Measurements from ENCODE around the gene CAPN5.

Gene CAPN5

DNA sequence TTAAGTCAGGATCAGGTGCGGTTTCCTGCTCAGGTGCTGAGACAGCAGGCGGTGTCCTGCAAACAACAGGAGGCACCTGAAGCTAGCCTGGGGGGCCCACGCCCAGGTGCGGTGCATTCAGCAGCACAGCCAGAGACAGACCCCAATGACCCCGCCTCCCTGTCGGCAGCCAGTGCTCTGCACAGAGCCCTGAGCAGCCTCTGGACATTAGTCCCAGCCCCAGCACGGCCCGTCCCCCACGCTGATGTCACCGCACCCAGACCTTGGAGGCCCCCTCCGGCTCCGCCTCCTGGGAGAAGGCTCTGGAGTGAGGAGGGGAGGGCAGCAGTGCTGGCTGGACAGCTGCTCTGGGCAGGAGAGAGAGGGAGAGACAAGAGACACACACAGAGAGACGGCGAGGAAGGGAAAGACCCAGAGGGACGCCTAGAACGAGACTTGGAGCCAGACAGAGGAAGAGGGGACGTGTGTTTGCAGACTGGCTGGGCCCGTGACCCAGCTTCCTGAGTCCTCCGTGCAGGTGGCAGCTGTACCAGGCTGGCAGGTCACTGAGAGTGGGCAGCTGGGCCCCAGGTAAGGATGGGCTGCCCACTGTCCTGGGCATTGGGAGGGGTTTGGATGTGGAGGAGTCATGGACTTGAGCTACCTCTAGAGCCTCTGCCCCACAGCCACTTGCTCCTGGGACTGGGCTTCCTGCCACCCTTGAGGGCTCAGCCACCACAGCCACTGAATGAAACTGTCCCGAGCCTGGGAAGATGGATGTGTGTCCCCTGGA lies 61.3 kb downstream of the CAPN5 start, which contains the start of gene MYO7A:
Gene MYO7A, plus strand, starts transcription at position 327 of the 772 bp plus-strand sequence. CDS start 2,389 bp downstream, outside the sequence.
- no peak for DNase-seq (ENCODE audit: extremely low spot score)
- TF ChIP-seq, protein P1, sequence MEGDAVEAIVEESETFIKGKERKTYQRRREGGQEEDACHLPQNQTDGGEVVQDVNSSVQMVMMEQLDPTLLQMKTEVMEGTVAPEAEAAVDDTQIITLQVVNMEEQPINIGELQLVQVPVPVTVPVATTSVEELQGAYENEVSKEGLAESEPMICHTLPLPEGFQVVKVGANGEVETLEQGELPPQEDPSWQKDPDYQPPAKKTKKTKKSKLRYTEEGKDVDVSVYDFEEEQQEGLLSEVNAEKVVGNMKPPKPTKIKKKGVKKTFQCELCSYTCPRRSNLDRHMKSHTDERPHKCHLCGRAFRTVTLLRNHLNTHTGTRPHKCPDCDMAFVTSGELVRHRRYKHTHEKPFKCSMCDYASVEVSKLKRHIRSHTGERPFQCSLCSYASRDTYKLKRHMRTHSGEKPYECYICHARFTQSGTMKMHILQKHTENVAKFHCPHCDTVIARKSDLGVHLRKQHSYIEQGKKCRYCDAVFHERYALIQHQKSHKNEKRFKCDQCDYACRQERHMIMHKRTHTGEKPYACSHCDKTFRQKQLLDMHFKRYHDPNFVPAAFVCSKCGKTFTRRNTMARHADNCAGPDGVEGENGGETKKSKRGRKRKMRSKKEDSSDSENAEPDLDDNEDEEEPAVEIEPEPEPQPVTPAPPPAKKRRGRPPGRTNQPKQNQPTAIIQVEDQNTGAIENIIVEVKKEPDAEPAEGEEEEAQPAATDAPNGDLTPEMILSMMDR (IDR thresholded peaks at IDR 0.05; ENCODE audit: control extremely low read depth, extremely low read depth, low read depth, missing control alignments): no peak
- POLR2A ChIA-PET: interaction anchor here (1.0 kb wide), 1 partner anchor 154 kb away, joined by 3 read pairs; no protein-coding TSS in a partner anchor
- CTCF ChIA-PET: interaction anchor here (0.8 to 5.8 kb wide), 29 partner anchors 9 to 917 kb away, joined by 3 to 58 read pairs (median 6); no protein-coding TSS in a partner anchor

DNA sequence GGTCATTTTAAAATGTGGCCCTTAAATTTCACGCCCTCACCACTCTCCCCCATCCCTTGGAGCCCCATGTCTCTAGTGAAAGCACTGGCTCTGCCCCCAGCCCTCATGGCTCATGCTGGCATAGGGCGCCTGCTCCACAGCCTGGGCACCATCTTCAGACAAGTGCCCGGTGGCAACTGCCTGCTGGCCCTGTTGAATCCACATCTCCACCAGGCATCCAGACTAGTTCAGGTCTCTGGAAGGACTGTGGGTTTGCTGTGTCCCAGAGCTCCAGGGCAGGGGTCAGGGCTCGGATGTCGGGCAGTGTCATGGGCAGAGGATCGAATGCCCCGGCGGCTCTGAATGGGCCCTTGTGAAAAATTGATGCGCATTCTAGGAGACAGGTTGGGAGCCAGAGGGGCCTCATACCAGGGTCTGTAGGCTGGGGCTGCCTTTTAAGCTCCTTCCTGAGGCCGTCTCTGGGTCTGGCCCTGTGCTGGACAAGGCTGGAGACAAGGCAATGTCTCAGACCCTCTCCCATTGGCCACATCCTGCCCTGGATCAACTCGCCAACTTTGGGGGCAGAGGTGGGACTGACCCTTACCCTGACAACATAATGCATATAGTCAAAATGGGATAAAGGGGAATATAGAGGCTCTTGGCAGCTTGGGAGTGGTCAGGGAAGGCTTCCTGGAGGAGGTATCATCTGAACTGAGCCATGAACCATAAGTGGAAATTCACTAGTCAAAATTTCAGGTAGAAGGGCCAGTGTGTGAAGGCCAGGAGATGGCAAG lies 62.5 kb downstream of the CAPN5 start:
- ChIA-PET POLR2A (interaction anchor here (1.0 kb wide), 1 partner anchor 155 kb away, joined by 3 read pairs; no protein-coding TSS in a partner anchor), CTCF (interaction anchor here (3.1 to 5.8 kb wide), 4 partner anchors 15 to 420 kb away, joined by 23 to 58 read pairs (median 49); no protein-coding TSS in a partner anchor)
- TF ChIP-seq, protein P1 (IDR thresholded peaks at IDR 0.05; ENCODE audit: control extremely low read depth, extremely low read depth, low read depth, missing control alignments): no peak
- DNase-seq (ENCODE audit: extremely low spot score): no peak

DNA sequence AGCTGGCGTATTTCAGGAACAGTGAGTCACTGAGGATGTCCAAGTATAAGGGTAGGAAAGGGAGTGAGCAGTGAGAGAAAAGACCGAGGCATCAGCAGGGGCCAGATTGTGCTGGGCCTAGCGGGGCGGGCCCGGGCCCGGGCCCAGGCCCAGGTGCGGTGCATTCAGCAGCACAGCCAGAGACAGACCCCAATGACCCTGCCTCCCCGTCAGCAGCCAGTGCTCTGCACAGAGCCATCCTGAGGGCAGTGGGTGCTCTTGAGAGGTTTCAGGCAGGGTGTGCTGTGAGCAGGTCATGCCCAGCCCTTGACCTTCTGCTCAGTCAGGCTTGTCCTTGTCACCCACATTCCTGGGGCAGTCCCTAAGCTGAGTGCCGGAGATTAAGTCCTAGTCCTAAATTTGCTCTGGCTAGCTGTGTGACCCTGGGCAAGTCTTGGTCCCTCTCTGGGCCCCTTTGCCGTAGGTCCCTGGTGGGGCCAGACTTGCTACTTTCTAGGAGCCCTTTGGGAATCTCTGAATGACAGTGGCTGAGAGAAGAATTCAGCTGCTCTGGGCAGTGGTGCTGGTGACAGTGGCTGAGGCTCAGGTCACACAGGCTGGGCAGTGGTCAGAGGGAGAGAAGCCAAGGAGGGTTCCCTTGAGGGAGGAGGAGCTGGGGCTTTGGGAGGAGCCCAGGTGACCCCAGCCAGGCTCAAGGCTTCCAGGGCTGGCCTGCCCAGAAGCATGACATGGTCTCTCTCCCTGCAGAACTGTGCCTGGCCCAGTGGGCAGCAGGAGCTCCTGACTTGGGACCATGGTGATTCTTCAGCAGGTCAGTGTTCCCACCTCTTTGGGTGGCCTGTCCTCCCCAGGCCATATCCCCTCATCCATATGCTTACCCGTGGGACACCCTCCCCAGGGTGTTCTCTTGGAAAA lies 63.3 kb downstream of the CAPN5 start:
- ChIA-PET POLR2A (no interaction called here), CTCF (interaction anchor here (0.9 to 5.8 kb wide), 4 partner anchors 17 to 418 kb away, joined by 3 to 58 read pairs (median 4); no protein-coding TSS in a partner anchor)
- TF ChIP-seq, protein P1 (IDR thresholded peaks at IDR 0.05; ENCODE audit: control extremely low read depth, extremely low read depth, low read depth, missing control alignments): no peak
- no peak for DNase-seq (ENCODE audit: extremely low spot score)

DNA sequence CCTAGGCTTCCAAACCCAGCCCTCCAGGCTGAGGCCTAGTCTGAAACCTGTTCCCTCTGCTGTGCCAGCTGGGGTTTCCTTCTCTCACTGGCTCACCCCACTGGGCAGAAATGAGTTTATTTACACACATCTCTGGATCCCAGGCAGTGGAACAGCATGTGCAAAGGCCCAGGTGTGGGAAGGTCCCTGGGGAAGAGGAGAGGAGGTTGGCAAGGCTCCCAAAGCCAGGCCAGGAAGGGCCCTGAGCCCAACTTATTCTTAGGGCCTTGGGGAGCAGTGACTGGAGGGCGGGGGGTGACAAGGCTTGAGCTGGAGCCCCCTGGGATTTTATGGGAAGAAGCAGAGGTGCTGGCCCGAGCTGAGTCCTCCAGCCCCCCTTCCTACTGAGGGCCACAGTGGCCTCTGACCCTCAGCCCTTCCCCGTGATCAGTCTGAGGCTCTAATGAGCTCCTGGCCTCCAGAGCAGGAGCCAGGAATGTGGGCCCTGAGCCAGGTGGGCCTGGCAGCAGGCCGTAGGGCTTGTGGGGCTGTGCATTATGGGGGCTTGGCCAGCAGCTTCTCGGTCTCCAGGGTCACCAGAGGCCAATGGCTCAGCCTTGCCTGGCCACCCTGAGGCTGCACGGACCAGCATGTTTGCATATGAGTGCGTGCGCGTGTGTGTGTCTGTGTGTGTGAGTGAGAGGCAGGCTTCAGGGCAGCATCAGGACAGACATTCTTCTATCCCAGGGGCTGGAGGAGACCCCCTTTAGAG lies 64.2 kb downstream of the CAPN5 start:
- ChIA-PET POLR2A (no interaction called here), CTCF (interaction anchor here (0.8 to 5.8 kb wide), 6 partner anchors 16 to 489 kb away, joined by 3 to 58 read pairs (median 4); no protein-coding TSS in a partner anchor)
- no peak for DNase-seq (ENCODE audit: extremely low spot score)
- TF ChIP-seq, protein P1 (IDR thresholded peaks at IDR 0.05; ENCODE audit: control extremely low read depth, extremely low read depth, low read depth, missing control alignments): no peak

DNA sequence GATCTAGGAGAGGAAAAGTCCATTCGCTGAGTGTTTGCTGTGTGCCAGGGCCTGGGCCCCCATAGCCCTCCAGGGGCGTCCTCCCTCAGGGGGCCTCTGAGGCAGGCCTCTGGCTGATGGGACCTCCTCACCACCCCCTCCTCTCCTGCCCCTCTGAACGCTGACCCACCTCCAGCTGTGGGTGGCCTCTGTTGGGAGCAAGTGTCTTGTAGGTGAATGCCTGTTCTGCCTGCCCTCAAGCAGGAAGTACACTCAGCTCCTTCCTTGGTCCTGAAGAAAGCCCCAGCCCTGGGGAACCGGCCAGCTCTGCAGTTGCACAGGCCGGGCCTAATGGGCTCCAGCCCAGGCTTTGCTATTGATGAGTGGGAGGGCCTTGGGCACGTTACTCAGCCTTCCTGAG lies 64.8 kb downstream of the CAPN5 start:
- CTCF ChIA-PET: interaction anchor here (0.8 to 1.8 kb wide), 3 partner anchors 18 to 488 kb away, joined by 3 to 6 read pairs (median 4); no protein-coding TSS in a partner anchor

More for the DNA sequence above, 64.8 kb downstream of the CAPN5 start:
- TF ChIP-seq, protein P1 (IDR thresholded peaks at IDR 0.05; ENCODE audit: control extremely low read depth, extremely low read depth, low read depth, missing control alignments): no peak
- POLR2A ChIA-PET: no interaction called here
- no peak for DNase-seq (ENCODE audit: extremely low spot score)

Data from GM10248 (cell line).